ENCODE data around the gene CD37.

Gene CD37

DNA sequence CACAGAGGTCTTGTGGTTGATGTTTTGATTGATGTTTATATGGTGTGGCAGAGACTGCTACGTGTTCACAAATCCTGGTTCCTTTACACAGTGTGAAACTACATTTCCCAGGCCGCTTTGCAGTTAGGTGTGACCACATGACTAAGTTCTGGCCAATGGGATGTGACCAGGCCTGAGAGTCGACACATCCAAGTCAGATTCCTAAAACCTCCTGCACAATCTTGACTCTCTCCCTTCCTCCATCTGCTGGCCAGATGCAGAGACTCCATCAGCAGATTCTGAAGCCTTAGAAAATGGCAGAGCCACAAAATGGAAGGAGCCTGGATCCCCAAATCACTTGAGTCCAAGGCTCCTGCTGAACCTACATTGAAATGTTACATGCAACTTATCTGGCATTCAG is 12.6 kb downstream of the CD37 start:
- TF ChIP-seq, protein P1, sequence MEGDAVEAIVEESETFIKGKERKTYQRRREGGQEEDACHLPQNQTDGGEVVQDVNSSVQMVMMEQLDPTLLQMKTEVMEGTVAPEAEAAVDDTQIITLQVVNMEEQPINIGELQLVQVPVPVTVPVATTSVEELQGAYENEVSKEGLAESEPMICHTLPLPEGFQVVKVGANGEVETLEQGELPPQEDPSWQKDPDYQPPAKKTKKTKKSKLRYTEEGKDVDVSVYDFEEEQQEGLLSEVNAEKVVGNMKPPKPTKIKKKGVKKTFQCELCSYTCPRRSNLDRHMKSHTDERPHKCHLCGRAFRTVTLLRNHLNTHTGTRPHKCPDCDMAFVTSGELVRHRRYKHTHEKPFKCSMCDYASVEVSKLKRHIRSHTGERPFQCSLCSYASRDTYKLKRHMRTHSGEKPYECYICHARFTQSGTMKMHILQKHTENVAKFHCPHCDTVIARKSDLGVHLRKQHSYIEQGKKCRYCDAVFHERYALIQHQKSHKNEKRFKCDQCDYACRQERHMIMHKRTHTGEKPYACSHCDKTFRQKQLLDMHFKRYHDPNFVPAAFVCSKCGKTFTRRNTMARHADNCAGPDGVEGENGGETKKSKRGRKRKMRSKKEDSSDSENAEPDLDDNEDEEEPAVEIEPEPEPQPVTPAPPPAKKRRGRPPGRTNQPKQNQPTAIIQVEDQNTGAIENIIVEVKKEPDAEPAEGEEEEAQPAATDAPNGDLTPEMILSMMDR (IDR thresholded peaks at IDR 0.05), result no peak
- no peak overlapping the region for H3K4me3 ChIP-seq (ENCODE audit: low read depth in 1 of 2, low read length in 1 of 2)
- no peaks in the 10 kb centered on the region for H3K36me3 ChIP-seq

DNA sequence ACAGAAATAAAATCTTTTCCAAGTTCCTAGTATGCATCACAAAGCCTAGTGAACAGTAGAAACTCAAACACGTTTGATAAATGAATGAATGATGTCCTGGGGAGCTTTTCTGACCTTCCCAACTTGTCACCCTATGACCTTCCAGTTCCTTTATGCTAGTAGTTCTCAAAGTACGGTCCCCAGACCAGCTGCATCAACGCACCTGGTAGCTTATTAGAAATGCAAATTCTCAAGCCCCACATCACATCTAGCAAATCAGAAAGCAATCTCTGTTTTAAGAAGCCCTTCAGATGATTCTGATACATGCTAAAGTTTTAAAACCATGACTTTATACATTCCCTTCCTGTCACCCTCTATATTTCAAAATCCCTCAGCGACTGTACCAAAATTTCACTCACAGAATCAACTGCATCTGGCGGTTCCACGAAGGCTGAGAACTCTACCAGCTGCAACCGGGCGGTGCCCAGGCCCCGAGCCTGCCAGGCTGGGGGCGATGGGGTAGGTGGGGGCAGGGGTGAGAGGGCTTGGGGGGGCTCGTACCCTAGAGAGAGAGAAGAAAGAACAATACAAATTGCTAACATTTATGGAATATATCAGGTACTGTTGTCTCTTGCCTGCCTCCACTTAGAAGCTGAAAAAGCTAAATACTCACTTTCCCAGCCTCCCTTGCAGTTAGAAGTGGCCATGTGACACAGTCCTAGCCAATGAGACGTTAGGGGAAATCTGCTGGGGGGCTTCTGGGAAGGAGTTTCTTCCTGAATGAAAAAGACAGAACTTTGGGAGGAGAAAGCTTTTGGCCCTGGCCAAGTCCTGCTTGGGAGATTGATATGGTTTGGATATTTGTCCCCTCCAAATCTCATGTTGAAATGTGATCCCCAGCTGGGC is 13.3 kb downstream of the CD37 start:
- TF ChIP-seq, protein P1 (IDR thresholded peaks at IDR 0.05), result no peak
- Histone ChIP-seq H3K27ac (no peak overlapping the region), H3K36me3 (no peaks in the 10 kb centered on the region), H3K4me1 (ENCODE audit: control insufficient read depth in 1 of 2, insufficient read depth in 1 of 2, low read depth in 1 of 2, low read length in 1 of 2) (no peaks in the 10 kb centered on the region), H3K4me3 (ENCODE audit: low read depth in 1 of 2, low read length in 1 of 2) (no peak overlapping the region), H3K9me3 (no peaks in the 10 kb centered on the region), H3K27me3 (peaks cover 15% of the 10 kb centered on the region)

More for the DNA sequence above, 12.6 kb downstream of the CD37 start:
- Histone ChIP-seq H3K9me3 (no peaks in the 10 kb centered on the region), H3K27ac (no peak overlapping the region), H3K4me1 (ENCODE audit: control insufficient read depth in 1 of 2, insufficient read depth in 1 of 2, low read depth in 1 of 2, low read length in 1 of 2) (no peaks in the 10 kb centered on the region), H3K27me3 (peaks cover 10% of the 10 kb centered on the region)

DNA sequence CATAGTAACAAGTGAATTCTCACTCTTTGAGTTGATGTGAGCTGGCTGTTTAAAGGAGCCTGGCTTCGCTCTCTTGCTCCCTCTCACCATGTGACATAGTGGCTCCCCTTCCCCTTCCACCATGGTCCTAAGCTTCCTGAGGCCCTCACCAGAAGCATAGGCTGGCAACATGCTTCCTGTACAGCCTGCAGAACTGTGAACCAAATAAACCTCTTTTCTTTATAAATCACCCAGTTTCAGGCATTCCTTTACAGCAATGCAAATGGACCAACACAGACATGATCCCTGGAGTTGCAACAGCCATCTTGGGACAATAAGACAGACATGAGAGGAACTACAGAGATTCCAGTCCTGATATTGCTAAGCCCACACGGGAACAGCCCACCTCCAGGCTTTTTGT is 14.4 kb downstream of the CD37 start:
- no peaks in the 10 kb centered on the region for H3K9me3 ChIP-seq
- H3K36me3 ChIP-seq, result no peaks in the 10 kb centered on the region
- no peak overlapping the region for H3K27ac ChIP-seq
- TF ChIP-seq, protein P1 (IDR thresholded peaks at IDR 0.05), result no peak
- H3K27me3 ChIP-seq, result peaks cover 15% of the 10 kb centered on the region
- H3K4me3 ChIP-seq (ENCODE audit: low read depth in 1 of 2, low read length in 1 of 2), result no peak overlapping the region
- peaks cover 0 to 7% of the 10 kb centered on the region in 2 experiments for H3K4me1 ChIP-seq (ENCODE audit: control insufficient read depth in 1 of 2, insufficient read depth in 1 of 2, low read depth in 1 of 2, low read length in 1 of 2)

DNA sequence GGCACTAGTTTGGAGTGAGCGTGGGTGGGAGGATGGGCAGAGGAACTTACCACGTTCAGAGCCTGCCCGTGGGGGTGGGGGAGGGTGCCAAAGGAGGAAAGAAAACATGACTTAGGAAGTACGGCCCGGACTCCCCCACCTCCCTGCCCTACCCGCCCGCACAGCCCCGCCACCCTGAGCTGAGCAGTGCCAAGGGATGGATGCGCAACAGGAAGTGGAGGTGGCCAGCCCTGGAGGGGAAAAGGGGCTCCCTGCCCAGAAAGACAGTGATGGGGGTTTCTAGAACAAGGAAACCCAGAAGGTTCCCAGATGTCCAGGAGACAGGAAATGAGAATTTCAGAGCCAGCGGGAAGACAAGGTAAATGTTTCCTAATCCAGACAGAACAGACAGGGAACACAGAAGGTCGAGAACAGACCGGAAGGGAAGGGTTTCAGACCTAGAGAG is 20.7 kb downstream of the CD37 start:
- H3K27me3 ChIP-seq, result peaks cover 57% of the 10 kb centered on the region
- peak overlapping the region; percentile 41 for H3K27ac ChIP-seq
- H3K9me3 ChIP-seq, result no peaks in the 10 kb centered on the region
- TF ChIP-seq, protein P1 (IDR thresholded peaks at IDR 0.05), result no peak
- peaks cover 14 to 28% of the 10 kb centered on the region in 2 experiments for H3K4me1 ChIP-seq (ENCODE audit: control insufficient read depth in 1 of 2, insufficient read depth in 1 of 2, low read depth in 1 of 2, low read length in 1 of 2)
- H3K4me3 ChIP-seq (ENCODE audit: low read depth in 1 of 2, low read length in 1 of 2), result peak overlapping the region; percentile 4 to 21
- no peaks in the 10 kb centered on the region for H3K36me3 ChIP-seq

DNA sequence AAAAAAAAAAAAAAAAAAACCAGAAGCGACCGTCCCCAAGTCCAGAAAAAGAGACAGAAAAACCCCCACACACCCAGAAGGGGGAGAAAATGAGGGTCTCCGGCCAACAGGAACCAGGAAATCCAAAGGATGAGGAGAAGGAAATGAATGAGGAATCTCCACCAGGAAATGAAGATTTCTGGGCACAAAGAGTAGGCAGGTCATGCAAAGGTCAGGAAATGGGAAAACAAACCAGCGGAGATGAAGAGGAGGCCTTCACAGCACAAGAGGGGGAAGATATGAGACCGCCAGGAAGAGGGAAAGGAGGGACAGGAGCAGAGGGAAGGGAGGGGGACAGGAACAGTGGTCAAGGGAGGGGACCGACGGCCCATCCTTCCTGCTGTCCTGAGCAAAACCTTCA is 21.2 kb downstream of the CD37 start:
- Histone ChIP-seq H3K27me3 (peaks cover 59% of the 10 kb centered on the region), H3K4me1 (ENCODE audit: control insufficient read depth in 1 of 2, insufficient read depth in 1 of 2, low read depth in 1 of 2, low read length in 1 of 2) (peaks cover 14 to 28% of the 10 kb centered on the region in 2 experiments), H3K4me3 (ENCODE audit: low read depth in 1 of 2, low read length in 1 of 2) (peak overlapping the region in 1 of 2 experiments; percentile 21), H3K9me3 (no peaks in the 10 kb centered on the region), H3K27ac (no peak overlapping the region), H3K36me3 (no peaks in the 10 kb centered on the region)
- TF ChIP-seq, protein P1 (IDR thresholded peaks at IDR 0.05), result no peak
